ENCODE data around the gene CBX6.
"Not testable (repeated sequence)": the region's sequence is repeated elsewhere in the genome, so short reads cannot be mapped to it uniquely, and the experiment has no call there.

CBX6 gene

DNA sequence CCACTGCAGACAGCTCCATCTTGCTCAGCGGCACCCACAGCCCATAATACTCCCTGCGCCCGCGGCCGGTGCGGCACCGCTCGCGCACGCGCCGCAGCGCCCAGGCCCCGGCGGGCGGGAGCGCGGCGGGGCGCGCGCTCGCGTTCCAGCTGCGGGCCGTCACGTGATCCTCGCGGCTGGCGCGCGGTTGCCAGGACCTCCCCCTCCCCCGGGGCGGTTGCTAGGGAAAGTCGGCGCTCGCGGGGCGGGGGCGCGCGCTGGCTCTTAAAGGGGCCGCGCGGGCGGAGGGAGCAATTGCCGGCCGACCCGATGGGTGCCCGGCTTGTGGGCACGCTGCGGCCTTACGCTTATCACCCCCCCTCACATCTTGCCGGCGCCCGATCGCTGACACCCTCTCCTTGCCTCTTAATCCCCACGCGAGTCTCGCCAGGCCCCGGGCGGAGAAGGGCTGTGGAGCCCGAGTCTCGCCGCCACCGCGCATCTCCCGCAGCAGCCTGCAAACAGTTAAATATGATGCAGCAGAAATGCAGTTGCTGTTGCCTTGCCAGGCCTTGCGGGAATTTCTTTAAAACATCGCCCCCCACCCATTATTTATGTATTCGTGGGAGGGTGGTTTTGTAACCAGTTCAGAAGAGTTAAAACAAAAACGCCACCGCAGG, at the start of gene CBX6:
Gene CBX6 (minus strand): TSS at position 45 of the 659 bp plus-strand sequence. CDS start 26 bp downstream, at position 19.
- peak; percentile 86 for DNase-seq (ENCODE audit: low read depth)
- H3K4me3 ChIP-seq (ENCODE audit: low read length): peak within 1 kb of the TSS; percentile 57
- TF ChIP-seq, protein P1, sequence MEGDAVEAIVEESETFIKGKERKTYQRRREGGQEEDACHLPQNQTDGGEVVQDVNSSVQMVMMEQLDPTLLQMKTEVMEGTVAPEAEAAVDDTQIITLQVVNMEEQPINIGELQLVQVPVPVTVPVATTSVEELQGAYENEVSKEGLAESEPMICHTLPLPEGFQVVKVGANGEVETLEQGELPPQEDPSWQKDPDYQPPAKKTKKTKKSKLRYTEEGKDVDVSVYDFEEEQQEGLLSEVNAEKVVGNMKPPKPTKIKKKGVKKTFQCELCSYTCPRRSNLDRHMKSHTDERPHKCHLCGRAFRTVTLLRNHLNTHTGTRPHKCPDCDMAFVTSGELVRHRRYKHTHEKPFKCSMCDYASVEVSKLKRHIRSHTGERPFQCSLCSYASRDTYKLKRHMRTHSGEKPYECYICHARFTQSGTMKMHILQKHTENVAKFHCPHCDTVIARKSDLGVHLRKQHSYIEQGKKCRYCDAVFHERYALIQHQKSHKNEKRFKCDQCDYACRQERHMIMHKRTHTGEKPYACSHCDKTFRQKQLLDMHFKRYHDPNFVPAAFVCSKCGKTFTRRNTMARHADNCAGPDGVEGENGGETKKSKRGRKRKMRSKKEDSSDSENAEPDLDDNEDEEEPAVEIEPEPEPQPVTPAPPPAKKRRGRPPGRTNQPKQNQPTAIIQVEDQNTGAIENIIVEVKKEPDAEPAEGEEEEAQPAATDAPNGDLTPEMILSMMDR (IDR thresholded peaks at IDR 0.05; ENCODE audit: insufficient read depth, low read depth, low read length, missing control alignments): no peak

DNA sequence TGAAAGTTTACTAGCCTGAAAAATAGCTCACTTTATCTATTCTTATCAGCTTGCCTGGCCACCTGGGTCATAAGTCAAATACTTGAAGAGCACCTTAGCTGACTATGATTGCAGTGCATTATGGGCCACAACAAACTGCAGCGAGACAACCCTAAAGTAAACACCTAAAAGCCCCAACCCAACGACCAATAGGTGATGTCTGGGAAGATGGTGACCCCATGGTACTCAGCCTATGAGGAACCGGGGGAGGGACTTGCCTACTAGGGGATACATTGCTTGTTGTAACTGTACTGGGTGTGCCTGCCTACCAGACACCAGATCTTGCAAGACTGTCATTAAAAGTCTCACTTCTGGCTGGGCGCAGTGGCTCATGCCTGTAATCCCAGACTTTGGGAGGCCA, 49.8 kb upstream of the CBX6 start:
- no peak for DNase-seq (ENCODE audit: low read depth)
- H3K4me3 ChIP-seq (ENCODE audit: low read length): no peak overlapping the region
- TF ChIP-seq, protein P1 (IDR thresholded peaks at IDR 0.05; ENCODE audit: insufficient read depth, low read depth, low read length, missing control alignments): no peak

DNA sequence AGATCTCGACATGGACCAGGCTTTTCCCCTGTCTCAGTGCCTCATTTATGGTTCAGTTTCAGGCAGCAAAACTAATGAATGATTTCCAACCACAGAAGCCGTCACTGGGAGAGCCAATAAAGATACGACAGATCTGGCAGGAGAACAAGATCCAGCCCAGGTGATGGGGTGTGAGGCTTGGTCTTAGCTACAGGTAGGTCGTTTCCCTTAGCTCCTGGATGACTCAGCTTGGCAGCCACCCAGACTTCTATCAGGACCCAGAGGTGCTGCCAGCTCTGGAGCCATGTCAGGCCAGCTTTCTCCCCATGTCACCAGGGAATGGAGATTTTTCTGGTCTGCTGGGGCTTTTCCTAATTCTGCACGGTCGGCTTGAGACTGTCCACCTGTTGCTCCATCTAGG, 49.1 kb upstream of the CBX6 start:
- peak; percentile 76 for DNase-seq (ENCODE audit: low read depth)
- TF ChIP-seq, protein P1 (IDR thresholded peaks at IDR 0.05; ENCODE audit: insufficient read depth, low read depth, low read length, missing control alignments): no peak
- no peak overlapping the region for H3K4me3 ChIP-seq (ENCODE audit: low read length)

DNA sequence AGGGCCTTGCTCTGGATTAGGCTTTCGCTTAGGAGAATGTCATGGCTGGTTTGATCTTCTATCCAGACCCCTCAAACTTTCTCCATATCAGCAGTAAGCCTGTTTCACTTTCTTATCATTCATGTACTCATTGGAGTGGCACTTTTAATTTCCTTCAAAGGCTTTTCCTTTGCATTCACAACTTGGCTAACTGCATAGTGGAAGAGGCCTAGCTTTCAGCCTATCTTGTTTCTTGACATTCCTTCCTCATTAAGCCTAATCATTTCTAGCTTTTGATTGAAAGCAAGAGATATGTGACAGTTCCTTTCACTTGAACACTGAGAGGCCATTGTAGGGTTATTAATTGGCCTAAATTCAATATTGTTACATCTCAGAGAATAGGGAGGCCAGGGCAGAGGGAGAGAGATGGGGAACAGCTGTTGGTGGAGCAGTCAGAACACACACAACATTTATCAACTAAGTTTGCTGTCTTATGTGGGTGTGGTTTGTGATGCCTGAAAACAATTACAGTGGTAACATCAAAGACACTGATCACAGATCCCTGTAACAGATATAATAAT, 47.7 kb upstream of the CBX6 start:
- DNase-seq (ENCODE audit: low read depth): no peak
- no peak overlapping the region for H3K4me3 ChIP-seq (ENCODE audit: low read length)
- TF ChIP-seq, protein P1 (IDR thresholded peaks at IDR 0.05; ENCODE audit: insufficient read depth, low read depth, low read length, missing control alignments): no peak

DNA sequence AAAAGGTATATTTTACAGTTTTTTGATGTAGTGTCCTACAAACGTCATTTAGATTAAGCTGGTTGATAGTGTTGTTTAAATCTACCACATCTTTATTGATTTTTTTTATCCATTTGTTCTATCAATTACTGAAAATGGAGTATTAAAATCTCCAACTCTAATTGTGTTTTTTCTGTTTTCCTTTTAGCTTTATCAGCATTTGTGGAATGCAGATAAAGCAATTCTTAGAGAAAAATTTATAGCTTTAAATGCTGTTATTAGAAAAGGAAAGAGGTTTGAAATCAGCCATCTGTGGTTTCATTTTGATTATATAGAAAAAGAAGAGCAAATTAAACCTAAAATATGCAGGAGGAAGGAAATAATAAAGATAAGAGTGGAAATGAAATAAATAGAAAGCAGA, 39.4 kb upstream of the CBX6 start:
- TF ChIP-seq, protein P1 (IDR thresholded peaks at IDR 0.05; ENCODE audit: insufficient read depth, low read depth, low read length, missing control alignments): no peak
- no peak for DNase-seq (ENCODE audit: low read depth)
- no peak overlapping the region for H3K4me3 ChIP-seq (ENCODE audit: low read length)

DNA sequence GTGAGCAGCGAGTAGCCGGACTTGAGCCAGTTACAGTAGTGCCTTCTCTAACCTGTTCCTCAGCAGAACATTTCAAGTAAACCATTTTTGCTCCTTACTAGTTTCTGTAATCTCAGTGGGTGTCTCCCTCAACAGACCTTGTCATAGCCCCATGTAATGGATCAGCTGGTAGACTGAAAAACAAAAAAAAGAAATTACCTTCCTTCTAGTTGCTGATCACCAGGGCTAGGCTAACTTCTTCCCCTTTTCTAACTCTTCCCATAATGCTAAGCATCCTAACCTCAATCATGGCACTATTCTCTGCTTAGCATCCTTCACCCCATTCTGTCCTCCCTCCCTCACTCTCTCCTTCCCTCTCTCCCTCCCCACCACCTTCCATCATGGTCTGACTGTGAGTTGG, 35.8 kb upstream of the CBX6 start:
- DNase-seq (ENCODE audit: low read depth): peak; percentile 31
- no peak overlapping the region for H3K4me3 ChIP-seq (ENCODE audit: low read length)
- TF ChIP-seq, protein P1 (IDR thresholded peaks at IDR 0.05; ENCODE audit: insufficient read depth, low read depth, low read length, missing control alignments): no peak

DNA sequence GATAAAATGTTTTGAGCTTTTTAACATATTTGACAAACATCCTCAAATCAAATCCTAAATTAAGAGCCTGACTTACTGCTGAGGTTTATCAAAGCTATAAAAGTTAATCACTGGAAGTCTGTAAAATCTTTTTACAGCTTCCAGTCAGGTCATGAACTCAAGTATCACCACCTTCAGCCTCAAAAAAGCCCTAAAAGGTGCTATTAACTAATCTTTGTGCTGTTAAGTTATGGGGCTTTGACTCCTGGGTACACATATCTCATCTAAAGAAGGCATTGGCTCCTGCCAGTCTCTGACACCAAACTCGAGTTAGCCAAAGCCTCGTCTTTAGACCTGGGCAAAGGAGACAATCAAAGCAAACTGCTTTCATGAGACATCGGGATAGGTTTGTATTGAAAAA, 34.0 kb upstream of the CBX6 start:
- no peak for DNase-seq (ENCODE audit: low read depth)
- no peak overlapping the region for H3K4me3 ChIP-seq (ENCODE audit: low read length)
- TF ChIP-seq, protein P1 (IDR thresholded peaks at IDR 0.05; ENCODE audit: insufficient read depth, low read depth, low read length, missing control alignments): no peak

DNA sequence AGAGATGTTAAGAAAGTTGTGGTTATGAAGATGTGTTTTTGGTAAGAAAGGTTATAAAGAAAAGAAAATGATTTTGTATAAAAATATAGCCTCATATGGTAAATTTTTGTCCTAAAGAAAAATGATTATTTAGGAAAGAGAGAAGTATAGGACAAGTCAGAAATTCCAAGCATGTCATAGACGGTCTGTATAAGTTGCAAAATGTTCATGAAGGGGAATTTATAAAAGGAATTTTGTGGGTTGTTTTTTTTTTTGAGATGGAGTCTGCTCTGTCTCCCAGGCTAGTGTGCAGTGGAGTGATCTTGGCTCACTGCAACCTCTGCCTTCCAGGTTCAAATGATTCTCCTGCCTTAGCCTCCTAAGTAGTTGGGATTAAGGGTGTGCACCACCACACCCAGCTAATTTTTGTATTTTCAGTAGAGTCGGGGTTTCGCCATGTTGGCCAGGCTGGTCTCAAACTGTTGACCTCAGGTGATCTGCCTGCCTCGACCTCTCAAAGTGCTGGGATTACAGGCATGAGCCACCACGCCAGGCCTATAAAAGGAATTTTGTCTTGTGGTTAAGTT, 32.1 kb upstream of the CBX6 start:
- not testable (repeated sequence) for DNase-seq (ENCODE audit: low read depth); H3K4me3 ChIP-seq (ENCODE audit: low read length)
